DOHH2 (cell line): ENCODE measurements around the gene MYBPC1.

Experiments
- H3F3A ChIP-seq: fragments of 200-600 bp; sonication (generic), shearing (Covaris generic); 2 replicates; pipeline ENCODE4 v1.6.0; 2016; ENCODE audit warnings: antibody characterized with exemption, mild to moderate bottlenecking; ENCODE audit not compliant: control insufficient read depth, insufficient read depth
- H3K27ac ChIP-seq: fragments of 200-600 bp; sonication (generic); 2 replicates; pipeline ENCODE4 v1.5.1; 2014; ENCODE audit warnings: low read depth, mild to moderate bottlenecking, low read length, moderate library complexity
- H3K27me3 ChIP-seq: fragments of 200-600 bp; sonication (generic); 2 replicates; pipeline ENCODE4 v1.6.1; 2014; ENCODE audit warnings: mild to moderate bottlenecking, low read length, mixed read lengths; ENCODE audit not compliant: control insufficient read depth
- H3K36me3 ChIP-seq: fragments of 200-600 bp; sonication (generic); 2 replicates; pipeline ENCODE4 v1.6.1; 2014; ENCODE audit warnings: mild to moderate bottlenecking, low read length, moderate library complexity, mixed read lengths; ENCODE audit not compliant: control insufficient read depth
- H3K4me1 ChIP-seq: fragments of 200-600 bp; sonication (generic); 2 replicates; pipeline ENCODE4 v1.6.1; 2014; ENCODE audit warnings: mild to moderate bottlenecking, low read length, mixed read lengths; ENCODE audit not compliant: control insufficient read depth
- H3K4me2 ChIP-seq: fragments of 200-600 bp; sonication (generic); 2 replicates; pipeline ENCODE4 v1.6.0; 2014; ENCODE audit warnings: mild to moderate bottlenecking, low read length, moderate library complexity
- H3K4me3 ChIP-seq: fragments of 200-600 bp; sonication (generic); 2 replicates; pipeline ENCODE4 v1.5.1; 2014; ENCODE audit warnings: mild to moderate bottlenecking, low read length, mixed read lengths
- H3K79me2 ChIP-seq: fragments of 200-600 bp; sonication (generic); 2 replicates; pipeline ENCODE4 v1.6.1; 2014; ENCODE audit warnings: mild to moderate bottlenecking, low read length, mixed read lengths; ENCODE audit not compliant: control insufficient read depth
- H3K9me2 ChIP-seq: fragments of 200-600 bp; sonication (generic); replicated peaks from 2 replicates; pipeline ENCODE4 v1.6.1; 2014; ENCODE audit warnings: mild to moderate bottlenecking, low read length, mixed read lengths; ENCODE audit not compliant: control insufficient read depth
- H3K9me3 ChIP-seq: fragments of 200-600 bp; sonication (generic); 2 replicates; pipeline ENCODE4 v1.6.1; 2014; ENCODE audit warnings: antibody characterized with exemption, low read length, mixed read lengths; ENCODE audit not compliant: control insufficient read depth, insufficient read depth
- H4K20me1 ChIP-seq: fragments of 200-600 bp; sonication (generic); 2 replicates; pipeline ENCODE4 v1.6.0; 2014; ENCODE audit warnings: low read depth, mild to moderate bottlenecking, antibody characterized with exemption, low read length, moderate library complexity; ENCODE audit not compliant: control insufficient read depth, insufficient read depth
- CTCF ChIP-seq: fragments of 200-600 bp; sonication (generic); IDR thresholded peaks from one replicate; pipeline ENCODE4 v1.5.1; 2014; ENCODE audit warnings: antibody characterized with exemption, mild to moderate bottlenecking, low read depth, low read length; ENCODE audit not compliant: poor library complexity, severe bottlenecking
- EZH2phosphoT487 ChIP-seq: fragments of 200-600 bp; sonication (generic); IDR thresholded peaks from 2 replicates; pipeline ENCODE4 v1.6.1; 2017; ENCODE audit warnings: borderline replicate concordance, mild to moderate bottlenecking, antibody characterized with exemption, low read length, moderate library complexity, mixed read lengths

MYBPC1 gene

GRCh38 chr12:101713930-101714329 is 119.2 kb downstream of the MYBPC1 start:
- Histone ChIP-seq H3F3A (no peaks in the 10 kb centered on the region), H3K79me2 (peaks cover 2% of the 10 kb centered on the region; the same call in 1 of the 2 replicates), H3K27ac (no peak overlapping the region), H3K36me3 (peaks cover 13% of the 10 kb centered on the region), H3K4me1 (peaks cover 10% of the 10 kb centered on the region), H3K9me3 (no peaks in the 10 kb centered on the region), H3K27me3 (no peaks in the 10 kb centered on the region), H3K4me3 (no peak overlapping the region), H3K4me2 (no peak overlapping the region), H4K20me1 (no peaks in the 10 kb centered on the region; the same call in 1 of the 2 replicates), H3K9me2 (no peaks in the 10 kb centered on the region)
- TF ChIP-seq EZH2phosphoT487 (no peak), CTCF (no peak)

GRCh38 chr12:101714877-101715444 is 120.2 kb downstream of the MYBPC1 start:
- TF ChIP-seq EZH2phosphoT487 (no peak), CTCF (no peak)
- Histone ChIP-seq H3K36me3 (peaks cover 18% of the 10 kb centered on the region), H3K27me3 (no peaks in the 10 kb centered on the region), H3K9me3 (no peaks in the 10 kb centered on the region), H3K4me3 (no peak overlapping the region), H4K20me1 (no peaks in the 10 kb centered on the region; the same call in 1 of the 2 replicates), H3K4me1 (peaks cover 17% of the 10 kb centered on the region), H3F3A (no peaks in the 10 kb centered on the region), H3K4me2 (no peak overlapping the region), H3K9me2 (no peaks in the 10 kb centered on the region), H3K79me2 (peaks cover 2% of the 10 kb centered on the region; the same call in 1 of the 2 replicates), H3K27ac (no peak overlapping the region)

- Histone ChIP-seq H3K27me3 (no peaks in the 10 kb centered on the region), H3K4me2 (no peak overlapping the region)
These were observed 124.8 kb downstream of the MYBPC1 start for GRCh38 chr12:101719566-101719965.

More at GRCh38 chr12:101719566-101719965, 124.8 kb downstream of the MYBPC1 start:
- H3F3A ChIP-seq: no peaks in the 10 kb centered on the region
- no peaks in the 10 kb centered on the region for H4K20me1 ChIP-seq
- H3K36me3 ChIP-seq: peaks cover 30% of the 10 kb centered on the region
- H3K4me3 ChIP-seq: no peak overlapping the region
- no peaks in the 10 kb centered on the region for H3K9me3 ChIP-seq
- TF ChIP-seq CTCF: no peak
- no peak for TF ChIP-seq EZH2phosphoT487
- 0 out of 2 replicates have a peak, but pooled peaks cover 2% of the 10 kb centered on the region for H3K79me2 ChIP-seq
- H3K4me1 ChIP-seq: peaks cover 17% of the 10 kb centered on the region
- no peak overlapping the region for H3K27ac ChIP-seq
- no peaks in the 10 kb centered on the region for H3K9me2 ChIP-seq
